K562 (cell line): ENCODE data around the gene GAL3ST3.

Source experiments
- CBFB ChIP-seq: sonication (generic); formaldehyde crosslinking; IDR thresholded peaks from 2 replicates; pipeline ENCODE4 v1.4.0; 2020; ENCODE audit warnings: mild to moderate bottlenecking, missing genetic modification reagents
- CTCF ChIP-seq, 3 experiments: IDR thresholded peaks in 2 of 3; conservative IDR thresholded peaks in 1 of 3; 2 replicates each; pipeline ENCODE4 v1.5.1; 2011 to 2012; ENCODE audit warnings: low read length in 3 of 3, mild to moderate bottlenecking in 3 of 3, control low read depth in 2 of 3, improper control_type of control experiment in 1 of 3, inconsistent platforms in 1 of 3, low read depth in 1 of 3, mixed read lengths in 1 of 3, moderate library complexity in 1 of 3; ENCODE audit not compliant: insufficient read depth in 2 of 3
- GTF3C2 ChIP-seq: IDR thresholded peaks from 3 replicates; pipeline ENCODE4 v1.6.1; 2011; ENCODE audit warnings: borderline replicate concordance, mild to moderate bottlenecking, moderate library complexity; ENCODE audit not compliant: insufficient read length; ENCODE audit errors: extremely low read depth
- ZNF592 ChIP-seq: fragments of 450-650 bp; IDR thresholded peaks from 2 replicates; pipeline ENCODE4 v1.6.1; 2017; ENCODE audit warnings: antibody characterized with exemption, mild to moderate bottlenecking

GRCh38 chr11:66076561-66076960, 27.6 kb upstream of the GAL3ST3 start:
- TF ChIP-seq CTCF (IDR thresholded peaks at IDR 0.05 in 2 of 3, conservative IDR thresholded peaks at IDR 0.05 in 1 of 3; ENCODE audit: insufficient read depth in 2 of 3, low read depth in 1 of 3, low read length in 3 of 3), result no peak
- no peak for TF ChIP-seq GTF3C2
- no peak for TF ChIP-seq CBFB (CRISPR knock-in tag)
- TF ChIP-seq ZNF592, result no peak
